ENCODE measurements around the gene PDCD2L. TPM values are rescaled to one million over a fixed set of nuclear protein-coding genes. Genes with fewer than 3 reads are reported as not detected.
A peak's percentile ranks its signal among the peaks of the same experiment; 100 is the strongest.
"Not testable (repeated sequence)": the region's sequence is repeated elsewhere in the genome, so short reads cannot be mapped to it uniquely, and the experiment has no call there.

Gene PDCD2L
- total RNA-seq, 1 donor from 2014 or later = 12.5 TPM

DNA sequence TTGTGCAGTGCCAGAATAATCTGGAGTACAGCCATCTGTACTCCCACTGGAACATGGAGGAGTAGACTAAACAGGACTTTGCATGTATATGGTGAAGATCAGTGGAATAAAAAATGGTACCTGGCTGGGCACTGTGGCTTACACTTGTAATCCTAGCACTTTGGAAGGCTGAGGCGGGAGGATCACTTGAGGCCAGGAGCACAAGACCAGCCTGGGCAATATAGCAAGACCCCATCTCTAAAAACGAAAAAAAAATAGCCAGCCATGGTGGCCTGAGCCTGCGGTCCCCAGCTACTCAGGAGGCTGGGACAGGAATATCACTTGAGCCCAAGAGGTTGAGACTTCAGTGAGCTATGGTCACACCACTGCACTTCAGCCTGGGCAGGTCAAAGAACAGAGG, 44.0 kb downstream of the PDCD2L start:
- Mint-ChIP-seq H3K4me3 (no peak overlapping the region), H3K27ac (no peak overlapping the region), H3K9me3 (no peaks in the 10 kb centered on the region), H3K27me3 (ENCODE audit: low read depth) (no peaks in the 10 kb centered on the region), H3K4me1 (no peaks in the 10 kb centered on the region), H3K36me3 (peaks cover 55% of the 10 kb centered on the region)
- TF ChIP-seq CTCF (IDR thresholded peaks at IDR 0.05; ENCODE audit: unreplicated experiment) = no peak
- DNase-seq (ENCODE audit: low spot score in 2 of 2, unreplicated experiment in 2 of 2) = no peak

DNA sequence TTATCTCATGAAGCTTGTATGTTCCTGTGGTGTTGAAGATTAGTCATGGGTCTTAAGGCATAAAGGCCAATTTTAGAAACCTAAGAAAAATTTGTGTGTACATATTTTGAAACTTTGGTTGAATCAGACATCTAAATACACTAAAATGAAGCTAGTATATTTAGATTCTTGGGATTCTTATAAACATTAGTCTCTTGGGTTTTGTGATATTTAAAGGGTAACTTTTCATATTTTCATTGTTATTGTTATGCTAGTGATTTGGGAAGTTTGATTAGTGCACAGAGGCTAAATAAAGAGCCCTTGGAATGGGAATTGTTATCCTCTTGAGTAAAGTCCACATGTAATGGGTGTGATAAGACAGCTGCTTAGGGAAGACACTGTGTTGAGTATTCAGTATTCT, 48.5 kb downstream of the PDCD2L start:
- DNase-seq (ENCODE audit: low spot score in 2 of 2, unreplicated experiment in 2 of 2) = no peak

DNA sequence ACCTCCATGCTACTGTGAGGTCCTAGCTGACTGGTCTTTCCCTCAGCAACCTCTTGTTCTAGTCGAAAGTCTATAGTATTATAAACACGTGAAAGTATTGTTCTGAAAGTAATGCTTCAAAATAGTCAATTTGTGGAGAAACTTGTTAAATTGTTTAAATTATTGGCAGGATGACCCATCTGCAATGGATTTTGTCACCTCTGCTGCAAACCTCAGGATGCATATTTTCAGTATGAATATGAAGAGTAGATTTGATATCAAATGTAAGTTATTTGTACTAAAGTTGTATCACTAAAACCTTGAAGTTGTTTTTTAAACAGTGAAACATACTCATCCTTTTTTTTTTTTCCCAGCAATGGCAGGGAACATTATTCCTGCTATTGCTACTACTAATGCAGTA, 49.9 kb downstream of the PDCD2L start:
- DNase-seq (ENCODE audit: low spot score in 2 of 2, unreplicated experiment in 2 of 2) = no peak
- Mint-ChIP-seq H3K27ac (no peak overlapping the region), H3K4me3 (no peak overlapping the region), H3K36me3 (peaks cover 42% of the 10 kb centered on the region), H3K4me1 (no peaks in the 10 kb centered on the region), H3K27me3 (ENCODE audit: low read depth) (no peaks in the 10 kb centered on the region), H3K9me3 (no peaks in the 10 kb centered on the region)
- no peak for TF ChIP-seq CTCF (IDR thresholded peaks at IDR 0.05; ENCODE audit: unreplicated experiment)

More for the DNA sequence above, 48.5 kb downstream of the PDCD2L start:
- no peaks in the 10 kb centered on the region for H3K27me3 Mint-ChIP-seq (ENCODE audit: low read depth)
- H3K4me3 Mint-ChIP-seq = no peak overlapping the region
- peak overlapping the region; percentile 1 for H3K27ac Mint-ChIP-seq
- no peak for TF ChIP-seq CTCF (IDR thresholded peaks at IDR 0.05; ENCODE audit: unreplicated experiment)
- no peaks in the 10 kb centered on the region for H3K9me3 Mint-ChIP-seq
- H3K4me1 Mint-ChIP-seq = no peaks in the 10 kb centered on the region
- peaks cover 43% of the 10 kb centered on the region for H3K36me3 Mint-ChIP-seq

DNA sequence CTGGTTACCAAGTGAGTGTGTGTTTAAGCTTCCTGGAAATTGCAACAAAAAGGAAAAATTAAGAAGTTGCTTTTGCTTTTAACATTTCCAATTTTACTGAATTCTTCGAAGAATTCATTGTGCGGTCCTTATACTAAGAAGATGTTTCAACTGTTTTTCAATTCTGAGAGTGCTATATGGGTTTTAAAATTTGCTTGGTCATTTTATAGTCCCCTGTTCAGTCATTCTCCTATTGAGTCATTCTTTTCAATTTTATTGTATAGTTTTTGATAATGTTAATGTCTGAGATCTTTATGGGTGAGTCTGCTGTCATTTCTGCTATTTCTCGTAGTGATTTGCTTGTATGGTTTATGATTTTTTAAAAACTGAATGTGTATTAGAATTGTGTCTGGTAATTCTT, 50.5 kb downstream of the PDCD2L start:
- no peak for TF ChIP-seq CTCF (IDR thresholded peaks at IDR 0.05; ENCODE audit: unreplicated experiment)
- Mint-ChIP-seq H3K36me3 (peaks cover 38% of the 10 kb centered on the region), H3K9me3 (no peaks in the 10 kb centered on the region), H3K27me3 (ENCODE audit: low read depth) (no peaks in the 10 kb centered on the region), H3K4me3 (no peak overlapping the region), H3K4me1 (peaks cover 4% of the 10 kb centered on the region), H3K27ac (no peak overlapping the region)
- DNase-seq (ENCODE audit: low spot score in 2 of 2, unreplicated experiment in 2 of 2) = no peak

GRCh38 chr19:34455783-34456480, 51.7 kb downstream of the PDCD2L start:
- H3K27me3 Mint-ChIP-seq (ENCODE audit: low read depth); H3K4me3 Mint-ChIP-seq; DNase-seq (ENCODE audit: low spot score in 2 of 2, unreplicated experiment in 2 of 2); H3K4me1 Mint-ChIP-seq; H3K9me3 Mint-ChIP-seq; H3K27ac Mint-ChIP-seq: not testable (repeated sequence)
- peaks cover 44% of the 10 kb centered on the region for H3K36me3 Mint-ChIP-seq

- no peak overlapping the region for H3K27ac Mint-ChIP-seq
Measured at GRCh38 chr19:34457446-34457845, 53.2 kb downstream of the PDCD2L start.

More at GRCh38 chr19:34457446-34457845, 53.2 kb downstream of the PDCD2L start:
- no peak for DNase-seq (ENCODE audit: low spot score in 2 of 2, unreplicated experiment in 2 of 2)
- H3K27me3 Mint-ChIP-seq (ENCODE audit: low read depth) = no peaks in the 10 kb centered on the region
- no peaks in the 10 kb centered on the region for H3K9me3 Mint-ChIP-seq
- H3K4me1 Mint-ChIP-seq = peaks cover 8% of the 10 kb centered on the region
- H3K4me3 Mint-ChIP-seq = no peak overlapping the region
- peaks cover 55% of the 10 kb centered on the region for H3K36me3 Mint-ChIP-seq
- no peak for TF ChIP-seq CTCF (IDR thresholded peaks at IDR 0.05; ENCODE audit: unreplicated experiment)
